ENCODE data around the gene ABHD14A. TPM values are rescaled to one million over a fixed set of nuclear protein-coding genes. Genes with fewer than 3 reads are reported as not detected.

The ABHD14A gene
- total RNA-seq, 1 experiment from 2014 or later, result 3.8 TPM

GRCh38 chr3:51992017-51992682, 17.3 kb downstream of the ABHD14A start (continued):
- peak; percentile 84 for TF ChIP-seq NFATC4 (CRISPR knock-in tag; IDR thresholded peaks at IDR 0.05)
- TF ChIP-seq E2F4 (CRISPR knock-in tag; IDR thresholded peaks at IDR 0.05; ENCODE audit: borderline replicate concordance, low read depth), result no peak
- TF ChIP-seq AR (CRISPR knock-in tag; IDR thresholded peaks at IDR 0.05), result 0 out of 2 replicates have a peak, but pooled peaks have one; percentile 35
- peak; percentile 61; the same call in 1 of the 2 replicates for TF ChIP-seq ZNF671 (CRISPR knock-in tag; IDR thresholded peaks at IDR 0.05)
- no peak for TF ChIP-seq CDX4 (CRISPR knock-in tag; IDR thresholded peaks at IDR 0.05; ENCODE audit: borderline replicate concordance)
- TF ChIP-seq, protein P1, sequence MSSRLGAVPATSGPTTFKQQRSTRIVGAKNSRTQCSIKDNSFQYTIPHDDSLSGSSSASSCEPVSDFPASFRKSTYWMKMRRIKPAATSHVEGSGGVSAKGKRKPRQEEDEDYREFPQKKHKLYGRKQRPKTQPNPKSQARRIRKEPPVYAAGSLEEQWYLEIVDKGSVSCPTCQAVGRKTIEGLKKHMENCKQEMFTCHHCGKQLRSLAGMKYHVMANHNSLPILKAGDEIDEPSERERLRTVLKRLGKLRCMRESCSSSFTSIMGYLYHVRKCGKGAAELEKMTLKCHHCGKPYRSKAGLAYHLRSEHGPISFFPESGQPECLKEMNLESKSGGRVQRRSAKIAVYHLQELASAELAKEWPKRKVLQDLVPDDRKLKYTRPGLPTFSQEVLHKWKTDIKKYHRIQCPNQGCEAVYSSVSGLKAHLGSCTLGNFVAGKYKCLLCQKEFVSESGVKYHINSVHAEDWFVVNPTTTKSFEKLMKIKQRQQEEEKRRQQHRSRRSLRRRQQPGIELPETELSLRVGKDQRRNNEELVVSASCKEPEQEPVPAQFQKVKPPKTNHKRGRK (CRISPR knock-in tag; IDR thresholded peaks at IDR 0.05; ENCODE audit: borderline replicate concordance), result no peak
- TF ChIP-seq TEAD4 (CRISPR knock-in tag; IDR thresholded peaks at IDR 0.05), result no peak
- TF ChIP-seq MXD4 (CRISPR knock-in tag; IDR thresholded peaks at IDR 0.05; ENCODE audit: borderline replicate concordance), result no peak
- TF ChIP-seq, protein P2, sequence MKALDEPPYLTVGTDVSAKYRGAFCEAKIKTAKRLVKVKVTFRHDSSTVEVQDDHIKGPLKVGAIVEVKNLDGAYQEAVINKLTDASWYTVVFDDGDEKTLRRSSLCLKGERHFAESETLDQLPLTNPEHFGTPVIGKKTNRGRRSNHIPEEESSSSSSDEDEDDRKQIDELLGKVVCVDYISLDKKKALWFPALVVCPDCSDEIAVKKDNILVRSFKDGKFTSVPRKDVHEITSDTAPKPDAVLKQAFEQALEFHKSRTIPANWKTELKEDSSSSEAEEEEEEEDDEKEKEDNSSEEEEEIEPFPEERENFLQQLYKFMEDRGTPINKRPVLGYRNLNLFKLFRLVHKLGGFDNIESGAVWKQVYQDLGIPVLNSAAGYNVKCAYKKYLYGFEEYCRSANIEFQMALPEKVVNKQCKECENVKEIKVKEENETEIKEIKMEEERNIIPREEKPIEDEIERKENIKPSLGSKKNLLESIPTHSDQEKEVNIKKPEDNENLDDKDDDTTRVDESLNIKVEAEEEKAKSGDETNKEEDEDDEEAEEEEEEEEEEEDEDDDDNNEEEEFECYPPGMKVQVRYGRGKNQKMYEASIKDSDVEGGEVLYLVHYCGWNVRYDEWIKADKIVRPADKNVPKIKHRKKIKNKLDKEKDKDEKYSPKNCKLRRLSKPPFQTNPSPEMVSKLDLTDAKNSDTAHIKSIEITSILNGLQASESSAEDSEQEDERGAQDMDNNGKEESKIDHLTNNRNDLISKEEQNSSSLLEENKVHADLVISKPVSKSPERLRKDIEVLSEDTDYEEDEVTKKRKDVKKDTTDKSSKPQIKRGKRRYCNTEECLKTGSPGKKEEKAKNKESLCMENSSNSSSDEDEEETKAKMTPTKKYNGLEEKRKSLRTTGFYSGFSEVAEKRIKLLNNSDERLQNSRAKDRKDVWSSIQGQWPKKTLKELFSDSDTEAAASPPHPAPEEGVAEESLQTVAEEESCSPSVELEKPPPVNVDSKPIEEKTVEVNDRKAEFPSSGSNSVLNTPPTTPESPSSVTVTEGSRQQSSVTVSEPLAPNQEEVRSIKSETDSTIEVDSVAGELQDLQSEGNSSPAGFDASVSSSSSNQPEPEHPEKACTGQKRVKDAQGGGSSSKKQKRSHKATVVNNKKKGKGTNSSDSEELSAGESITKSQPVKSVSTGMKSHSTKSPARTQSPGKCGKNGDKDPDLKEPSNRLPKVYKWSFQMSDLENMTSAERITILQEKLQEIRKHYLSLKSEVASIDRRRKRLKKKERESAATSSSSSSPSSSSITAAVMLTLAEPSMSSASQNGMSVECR (CRISPR knock-in tag; IDR thresholded peaks at IDR 0.05; ENCODE audit: borderline replicate concordance), result no peak
- TF ChIP-seq, protein P3, sequence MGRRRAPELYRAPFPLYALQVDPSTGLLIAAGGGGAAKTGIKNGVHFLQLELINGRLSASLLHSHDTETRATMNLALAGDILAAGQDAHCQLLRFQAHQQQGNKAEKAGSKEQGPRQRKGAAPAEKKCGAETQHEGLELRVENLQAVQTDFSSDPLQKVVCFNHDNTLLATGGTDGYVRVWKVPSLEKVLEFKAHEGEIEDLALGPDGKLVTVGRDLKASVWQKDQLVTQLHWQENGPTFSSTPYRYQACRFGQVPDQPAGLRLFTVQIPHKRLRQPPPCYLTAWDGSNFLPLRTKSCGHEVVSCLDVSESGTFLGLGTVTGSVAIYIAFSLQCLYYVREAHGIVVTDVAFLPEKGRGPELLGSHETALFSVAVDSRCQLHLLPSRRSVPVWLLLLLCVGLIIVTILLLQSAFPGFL (CRISPR knock-in tag; IDR thresholded peaks at IDR 0.05; ENCODE audit: borderline replicate concordance), result no peak
- TF ChIP-seq TCF7 (CRISPR knock-in tag; IDR thresholded peaks at IDR 0.05; ENCODE audit: low read depth), result no peak
- TF ChIP-seq, protein P4, sequence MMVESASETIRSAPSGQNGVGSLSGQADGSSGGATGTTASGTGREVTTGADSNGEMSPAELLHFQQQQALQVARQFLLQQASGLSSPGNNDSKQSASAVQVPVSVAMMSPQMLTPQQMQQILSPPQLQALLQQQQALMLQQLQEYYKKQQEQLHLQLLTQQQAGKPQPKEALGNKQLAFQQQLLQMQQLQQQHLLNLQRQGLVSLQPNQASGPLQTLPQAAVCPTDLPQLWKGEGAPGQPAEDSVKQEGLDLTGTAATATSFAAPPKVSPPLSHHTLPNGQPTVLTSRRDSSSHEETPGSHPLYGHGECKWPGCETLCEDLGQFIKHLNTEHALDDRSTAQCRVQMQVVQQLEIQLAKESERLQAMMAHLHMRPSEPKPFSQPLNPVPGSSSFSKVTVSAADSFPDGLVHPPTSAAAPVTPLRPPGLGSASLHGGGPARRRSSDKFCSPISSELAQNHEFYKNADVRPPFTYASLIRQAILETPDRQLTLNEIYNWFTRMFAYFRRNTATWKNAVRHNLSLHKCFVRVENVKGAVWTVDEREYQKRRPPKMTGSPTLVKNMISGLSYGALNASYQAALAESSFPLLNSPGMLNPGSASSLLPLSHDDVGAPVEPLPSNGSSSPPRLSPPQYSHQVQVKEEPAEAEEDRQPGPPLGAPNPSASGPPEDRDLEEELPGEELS (CRISPR knock-in tag; IDR thresholded peaks at IDR 0.05), result no peak
- TF ChIP-seq ELF4 (CRISPR knock-in tag; IDR thresholded peaks at IDR 0.05; ENCODE audit: low read depth), result no peak
- no peak for TF ChIP-seq SMAD4 (CRISPR knock-in tag; IDR thresholded peaks at IDR 0.05)
- no peak for TF ChIP-seq CREM (CRISPR knock-in tag; IDR thresholded peaks at IDR 0.05)
- TF ChIP-seq NR2C2 (CRISPR knock-in tag; IDR thresholded peaks at IDR 0.05), result no peak
- no peak for TF ChIP-seq RORB (CRISPR knock-in tag; IDR thresholded peaks at IDR 0.05)
- no peak for TF ChIP-seq TP53 (CRISPR knock-in tag; IDR thresholded peaks at IDR 0.05)
- TF ChIP-seq ZNF232 (CRISPR knock-in tag; IDR thresholded peaks at IDR 0.05), result no peak
- no peak for TF ChIP-seq ESRRA (CRISPR knock-in tag; IDR thresholded peaks at IDR 0.05; ENCODE audit: borderline replicate concordance)
- TF ChIP-seq MYBL2 (CRISPR knock-in tag; IDR thresholded peaks at IDR 0.05), result no peak
- no peak for TF ChIP-seq ZNF219 (CRISPR knock-in tag; IDR thresholded peaks at IDR 0.05; ENCODE audit: borderline replicate concordance)
- no peak for TF ChIP-seq ZNF317 (CRISPR knock-in tag; IDR thresholded peaks at IDR 0.05; ENCODE audit: borderline replicate concordance, low read depth)
- TF ChIP-seq, protein P5, sequence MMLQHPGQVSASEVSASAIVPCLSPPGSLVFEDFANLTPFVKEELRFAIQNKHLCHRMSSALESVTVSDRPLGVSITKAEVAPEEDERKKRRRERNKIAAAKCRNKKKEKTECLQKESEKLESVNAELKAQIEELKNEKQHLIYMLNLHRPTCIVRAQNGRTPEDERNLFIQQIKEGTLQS (CRISPR knock-in tag; conservative IDR thresholded peaks at IDR 0.05), result no peak
- TF ChIP-seq SOX15 (CRISPR knock-in tag; IDR thresholded peaks at IDR 0.05), result no peak
